OCI-LY7 (cell line): ENCODE measurements around the gene NTRK3. TPM values are rescaled to one million over a fixed set of nuclear protein-coding genes. Genes with fewer than 3 reads are reported as not detected.

Experiments used
- BruUV-seq: library from RNA; stranded (reverse); fragments of 400-500 nt; replicated peaks from 2 replicates; lab custom pipeline; 2021; lab: Mats Ljungman, UMichigan
- CTCF ChIA-PET: fragments of 300-600 bp; sonication (Branson Sonifier 250); formaldehyde crosslinking; loops from one replicate; lab custom pipeline; 2022; ENCODE audit warnings: antibody characterized with exemption; ENCODE audit not compliant: unreplicated experiment; lab: Charles Lee
- POLR2A ChIA-PET: fragments of 300-600 bp; sonication (Branson Sonifier 250); formaldehyde crosslinking; loops from one replicate; lab custom pipeline; 2022; ENCODE audit warnings: antibody characterized with exemption; lab: Charles Lee
- DNase-seq: peaks from one replicate; pipeline ENCODE4 v3.0.0-alpha.2; 2015; ENCODE audit warnings: low spot score
- H2AFZ ChIP-seq: fragments of 200-600 bp; sonication (generic), shearing (Covaris generic); 2 replicates; pipeline ENCODE4 v1.6.1; 2014; ENCODE audit warnings: mild to moderate bottlenecking, antibody characterized with exemption, low read length, moderate library complexity
- H3K27ac ChIP-seq: fragments of 200-600 bp; sonication (generic); 2 replicates; pipeline ENCODE4 v1.5.1; 2014; ENCODE audit warnings: mixed run types, low read depth, mild to moderate bottlenecking, moderate library complexity, low read length, inconsistent platforms; ENCODE audit not compliant: poor library complexity, severe bottlenecking
- H3K36me3 ChIP-seq: fragments of 200-600 bp; sonication (generic); 2 replicates; pipeline ENCODE4 v1.6.1; 2014; ENCODE audit warnings: mild to moderate bottlenecking, antibody characterized with exemption, low read length, moderate library complexity, mixed read lengths; ENCODE audit not compliant: insufficient read depth
- H3K4me1 ChIP-seq: fragments of 200-600 bp; sonication (generic); 2 replicates; pipeline ENCODE4 v1.5.1; 2014; ENCODE audit warnings: mild to moderate bottlenecking, low read length; ENCODE audit not compliant: insufficient read depth, poor library complexity, severe bottlenecking
- H3K4me2 ChIP-seq: fragments of 200-600 bp; sonication (generic); 2 replicates; pipeline ENCODE4 v1.6.1; 2014; ENCODE audit warnings: mild to moderate bottlenecking, low read length
- H3K4me3 ChIP-seq: fragments of 200-600 bp; sonication (generic); 2 replicates; pipeline ENCODE4 v1.5.1; 2014; ENCODE audit warnings: mild to moderate bottlenecking, low read depth, low read length; ENCODE audit not compliant: poor library complexity, severe bottlenecking
- H3K79me2 ChIP-seq: fragments of 200-600 bp; sonication (generic); 2 replicates; pipeline ENCODE4 v1.6.1; 2016; ENCODE audit warnings: low read depth, mild to moderate bottlenecking, low read length, moderate library complexity, mixed read lengths; ENCODE audit not compliant: insufficient read depth
- H3K9me2 ChIP-seq: fragments of 200-600 bp; sonication (generic); 2 replicates; pipeline ENCODE4 v1.6.1; 2016; ENCODE audit warnings: mild to moderate bottlenecking, low read length, mixed read lengths; ENCODE audit not compliant: insufficient read depth
- H3K9me3 ChIP-seq: fragments of 200-600 bp; sonication (generic); 2 replicates; pipeline ENCODE4 v1.6.1; 2014; ENCODE audit warnings: mild to moderate bottlenecking, mixed run types, low read length, mixed read lengths
- H4K20me1 ChIP-seq: fragments of 200-600 bp; sonication (generic); 2 replicates; pipeline ENCODE4 v1.6.1; 2014; ENCODE audit warnings: mild to moderate bottlenecking, antibody characterized with exemption, low read length, moderate library complexity, mixed read lengths; ENCODE audit not compliant: insufficient read depth
- CTCF ChIP-seq: fragments of 200-600 bp; sonication (generic); conservative IDR thresholded peaks from 2 replicates; pipeline ENCODE4 v1.5.1; 2014; ENCODE audit warnings: mild to moderate bottlenecking, antibody characterized with exemption, low read length, moderate library complexity, mixed read lengths
- EZH2phosphoT487 ChIP-seq: fragments of 200-600 bp; sonication (generic); IDR thresholded peaks from 2 replicates; pipeline ENCODE4 v1.6.1; 2018; ENCODE audit warnings: low read depth, borderline replicate concordance, mild to moderate bottlenecking, mixed run types, antibody characterized with exemption, low read length, moderate library complexity, mixed read lengths
- intact Hi-C: fragments of 100-400 bp; cut with micrococcal nuclease; formaldehyde crosslinking; loops from one replicate; pipeline ENCODE4 v1.10.0; 2022; ENCODE audit not compliant: unreplicated experiment
- total RNA-seq, 2 experiments: library from RNA; depleted of rRNA in 1 of 2; stranded (reverse); fragments of >200 nt in 1 of 2; shearing (Covaris generic) in 1 of 2; gene quantifications; 2 replicates each; pipeline ENCODE4 v1.2.3, GENCODE V29; 2014 to 2022

NTRK3 gene
- total RNA-seq, 2 experiments from 2014 or later, result 0.50 to 2.5 TPM

- intact Hi-C loops, result no loop called here
- Histone ChIP-seq H3K36me3 (no peaks in the 10 kb centered on the region), H3K4me2 (no peak overlapping the region), H3K79me2 (no peaks in the 10 kb centered on the region), H3K4me3 (no peak overlapping the region), H3K27ac (no peak overlapping the region), H3K4me1 (no peaks in the 10 kb centered on the region), H4K20me1 (no peaks in the 10 kb centered on the region), H3K9me2 (no peaks in the 10 kb centered on the region), H2AFZ (no peak overlapping the region), H3K9me3 (no peaks in the 10 kb centered on the region)
- ChIA-PET CTCF (no interaction called here), POLR2A (no interaction called here)
- BruUV-seq, result no TSS peak
- no peak for DNase-seq
- TF ChIP-seq EZH2phosphoT487, result no peak
- TF ChIP-seq CTCF, result no peak
Observed at GRCh38 chr15:88049506-88049905, 207.0 kb downstream of the NTRK3 start.

GRCh38 chr15:88048755-88049154 lies 207.8 kb downstream of the NTRK3 start:
- no peaks in the 10 kb centered on the region for H3K36me3 ChIP-seq
- no peak overlapping the region for H2AFZ ChIP-seq
- intact Hi-C loops, result no loop called here
- DNase-seq, result no peak
- no peaks in the 10 kb centered on the region for H3K4me1 ChIP-seq
- no peak overlapping the region for H3K27ac ChIP-seq
- no peaks in the 10 kb centered on the region for H4K20me1 ChIP-seq
- no peaks in the 10 kb centered on the region for H3K79me2 ChIP-seq
- no peak overlapping the region for H3K4me3 ChIP-seq
- H3K4me2 ChIP-seq, result no peak overlapping the region
- no peaks in the 10 kb centered on the region for H3K9me3 ChIP-seq
- BruUV-seq, result no TSS peak
- H3K9me2 ChIP-seq, result no peaks in the 10 kb centered on the region
- ChIA-PET CTCF (no interaction called here), POLR2A (no interaction called here)
- TF ChIP-seq EZH2phosphoT487 (no peak), CTCF (no peak)

GRCh38 chr15:88048237-88048636 lies 208.3 kb downstream of the NTRK3 start:
- ChIA-PET CTCF (no interaction called here), POLR2A (no interaction called here)
- no peak for DNase-seq
- Histone ChIP-seq H2AFZ (no peak overlapping the region), H3K4me1 (no peaks in the 10 kb centered on the region), H3K9me2 (no peaks in the 10 kb centered on the region), H4K20me1 (no peaks in the 10 kb centered on the region), H3K27ac (no peak overlapping the region), H3K36me3 (no peaks in the 10 kb centered on the region), H3K79me2 (no peaks in the 10 kb centered on the region), H3K9me3 (no peaks in the 10 kb centered on the region), H3K4me3 (no peak overlapping the region), H3K4me2 (no peak overlapping the region)
- BruUV-seq, result no TSS peak
- TF ChIP-seq CTCF (no peak), EZH2phosphoT487 (no peak)
- intact Hi-C loops, result no loop called here
